Gastroesophageal sphincter (tissue), 3 donors: ENCODE results near the gene CCDC124.
A peak's percentile ranks its signal among the peaks of the same experiment; 100 is the strongest.

Experiments
- CTCF ChIP-seq, 4 experiments: fragments of 200-600 bp in 2 of 4; fragments of 450-650 bp in 2 of 4; sonication (generic) in 1 of 4; IDR thresholded peaks; one replicate each; pipeline ENCODE4 v1.5.1; 2017 to 2019; ENCODE audit warnings: antibody characterized with exemption in 4 of 4, mild to moderate bottlenecking in 2 of 4, moderate library complexity in 2 of 4
- POLR2A ChIP-seq, 2 donors: fragments of 450-650 bp; IDR thresholded peaks; one replicate each; pipeline ENCODE4 v1.6.1; 2017; ENCODE audit warnings: antibody characterized with exemption in 2 of 2, mild to moderate bottlenecking in 2 of 2, moderate library complexity in 1 of 2
- POLR2AphosphoS5 ChIP-seq: sonication (generic); formaldehyde crosslinking; IDR thresholded peaks from one replicate; pipeline ENCODE4 v1.6.1; 2017; ENCODE audit warnings: antibody characterized with exemption

GRCh38 chr19:17946965-17947784 is 14.4 kb downstream of the CCDC124 start:
- TF ChIP-seq POLR2A (IDR thresholded peaks at IDR 0.05) (no peak), CTCF (IDR thresholded peaks at IDR 0.05) (peak in 1 of 4 experiments; percentile 22), POLR2AphosphoS5 (no peak)
